ENCODE results near the gene TMEM87B.
"Not testable (repeated sequence)": the region's sequence is repeated elsewhere in the genome, so short reads cannot be mapped to it uniquely, and the experiment has no call there.

The TMEM87B gene

DNA sequence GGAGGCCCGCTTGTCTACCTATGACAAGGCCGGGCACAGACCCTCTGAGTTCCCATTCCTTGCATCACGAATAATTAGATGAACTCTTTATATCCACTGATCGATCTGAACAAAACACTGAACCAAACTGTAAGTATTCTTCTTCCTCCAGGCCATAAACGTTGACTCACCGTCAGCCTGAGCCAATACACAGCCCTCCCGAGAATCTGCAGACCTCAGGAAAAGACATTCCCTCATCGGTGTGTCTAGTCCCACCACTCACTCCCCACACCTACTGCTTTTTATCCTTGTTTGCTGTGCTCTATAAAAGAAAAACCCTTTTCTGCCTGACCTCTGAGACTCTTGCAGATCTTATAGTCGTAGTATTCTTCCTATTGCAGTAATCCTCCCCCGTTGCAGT is 41.0 kb downstream of the TMEM87B start:
- TF ChIP-seq, protein P1, sequence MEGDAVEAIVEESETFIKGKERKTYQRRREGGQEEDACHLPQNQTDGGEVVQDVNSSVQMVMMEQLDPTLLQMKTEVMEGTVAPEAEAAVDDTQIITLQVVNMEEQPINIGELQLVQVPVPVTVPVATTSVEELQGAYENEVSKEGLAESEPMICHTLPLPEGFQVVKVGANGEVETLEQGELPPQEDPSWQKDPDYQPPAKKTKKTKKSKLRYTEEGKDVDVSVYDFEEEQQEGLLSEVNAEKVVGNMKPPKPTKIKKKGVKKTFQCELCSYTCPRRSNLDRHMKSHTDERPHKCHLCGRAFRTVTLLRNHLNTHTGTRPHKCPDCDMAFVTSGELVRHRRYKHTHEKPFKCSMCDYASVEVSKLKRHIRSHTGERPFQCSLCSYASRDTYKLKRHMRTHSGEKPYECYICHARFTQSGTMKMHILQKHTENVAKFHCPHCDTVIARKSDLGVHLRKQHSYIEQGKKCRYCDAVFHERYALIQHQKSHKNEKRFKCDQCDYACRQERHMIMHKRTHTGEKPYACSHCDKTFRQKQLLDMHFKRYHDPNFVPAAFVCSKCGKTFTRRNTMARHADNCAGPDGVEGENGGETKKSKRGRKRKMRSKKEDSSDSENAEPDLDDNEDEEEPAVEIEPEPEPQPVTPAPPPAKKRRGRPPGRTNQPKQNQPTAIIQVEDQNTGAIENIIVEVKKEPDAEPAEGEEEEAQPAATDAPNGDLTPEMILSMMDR (IDR thresholded peaks at IDR 0.05; ENCODE audit: low read depth, low read length), result no peak
- H3K4me3 ChIP-seq (ENCODE audit: low read depth, low read length), result no peak overlapping the region

DNA sequence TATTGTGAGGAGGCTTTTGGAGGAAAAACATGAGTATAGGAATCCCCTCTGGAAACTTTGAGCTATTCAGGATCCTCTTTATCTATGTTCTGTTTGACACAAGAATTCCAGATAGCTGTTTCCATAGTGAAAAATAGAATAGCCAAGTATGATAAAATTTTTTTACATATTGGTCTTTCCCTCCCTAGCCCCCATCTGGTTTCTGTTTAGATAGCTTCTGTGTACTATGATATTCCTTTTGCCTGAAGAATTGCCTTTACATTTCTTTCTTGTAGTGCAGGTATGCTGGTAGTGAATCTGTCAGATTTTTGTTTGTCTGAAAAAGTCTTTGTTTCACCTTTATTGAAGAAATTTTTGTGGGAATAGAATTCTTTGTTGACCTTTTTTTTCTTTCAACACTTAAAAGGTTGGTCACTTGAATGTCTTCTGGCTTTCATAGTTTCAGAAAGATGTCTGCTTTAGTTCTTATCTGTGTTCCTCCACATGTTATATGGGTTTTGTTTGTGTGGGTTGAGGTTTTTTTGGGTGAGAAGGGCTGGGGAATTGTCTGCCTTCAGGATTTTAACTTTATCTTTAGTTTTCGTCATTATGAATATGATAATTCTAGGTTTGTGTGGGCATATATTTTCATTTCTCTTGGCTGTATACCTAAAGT is 53.2 kb downstream of the TMEM87B start:
- TF ChIP-seq, protein P1 (IDR thresholded peaks at IDR 0.05; ENCODE audit: low read depth, low read length), result no peak
- H3K4me3 ChIP-seq (ENCODE audit: low read depth, low read length), result no peak overlapping the region

DNA sequence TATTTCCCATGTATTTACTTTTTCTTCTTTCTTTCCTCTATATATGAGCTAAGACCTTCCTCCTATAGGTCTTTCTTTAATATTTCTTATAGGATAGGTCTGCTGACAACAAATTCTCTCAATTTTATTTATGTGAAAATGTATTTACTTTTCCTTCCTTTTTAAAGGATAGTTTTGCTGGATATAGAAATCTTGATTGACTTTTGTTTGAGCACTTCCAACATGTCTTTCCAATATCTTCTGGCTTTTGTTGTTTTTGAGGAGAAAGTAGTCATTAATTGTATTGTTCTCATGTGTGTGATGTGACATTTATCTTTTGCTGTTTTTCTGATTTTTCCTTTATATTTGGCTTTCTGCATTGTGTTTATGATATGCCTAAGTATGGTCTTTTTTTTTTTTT is 54.2 kb downstream of the TMEM87B start:
- TF ChIP-seq, protein P1 (IDR thresholded peaks at IDR 0.05; ENCODE audit: low read depth, low read length), result no peak
- no peak overlapping the region for H3K4me3 ChIP-seq (ENCODE audit: low read depth, low read length)

DNA sequence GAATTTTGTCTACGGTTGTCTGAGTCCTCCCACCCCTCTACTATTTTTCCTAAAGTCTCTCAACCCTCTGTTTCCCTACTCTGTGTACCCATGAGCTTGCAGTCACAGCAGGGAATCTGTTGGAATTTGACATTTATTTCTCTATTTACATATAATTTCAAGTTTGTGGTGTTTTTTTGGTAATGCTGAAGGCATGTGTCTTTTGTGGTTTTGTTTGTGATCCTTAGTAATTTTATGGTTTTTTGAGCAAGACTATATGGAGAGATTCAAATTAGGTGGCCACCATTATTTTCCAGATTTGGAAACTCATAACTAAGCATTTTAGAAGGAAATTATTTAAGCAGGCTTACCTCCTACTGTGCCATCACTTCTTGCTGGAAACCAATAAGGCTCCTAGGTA is 55.9 kb downstream of the TMEM87B start:
- no peak overlapping the region for H3K4me3 ChIP-seq (ENCODE audit: low read depth, low read length)
- TF ChIP-seq, protein P1 (IDR thresholded peaks at IDR 0.05; ENCODE audit: low read depth, low read length), result no peak

DNA sequence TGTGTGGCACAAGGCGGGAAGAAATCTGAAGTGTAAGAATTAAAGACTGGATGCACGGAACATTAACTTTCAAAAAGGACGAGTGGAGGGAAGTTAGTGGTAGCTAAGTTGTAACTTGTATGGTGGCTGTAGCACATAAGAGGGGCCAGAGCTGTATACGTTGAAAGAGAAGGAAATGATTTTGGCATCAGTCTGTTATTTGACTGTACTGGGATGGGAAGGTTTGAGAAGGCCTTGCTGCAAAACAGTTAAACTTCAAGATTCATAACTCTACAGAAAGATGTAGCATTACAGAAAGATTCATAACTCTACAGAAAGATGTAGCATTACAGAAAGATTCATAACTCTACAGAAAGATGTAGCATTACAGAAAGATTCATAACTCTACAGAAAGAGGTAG is 58.3 kb downstream of the TMEM87B start:
- H3K4me3 ChIP-seq (ENCODE audit: low read depth, low read length), result not testable (repeated sequence)

DNA sequence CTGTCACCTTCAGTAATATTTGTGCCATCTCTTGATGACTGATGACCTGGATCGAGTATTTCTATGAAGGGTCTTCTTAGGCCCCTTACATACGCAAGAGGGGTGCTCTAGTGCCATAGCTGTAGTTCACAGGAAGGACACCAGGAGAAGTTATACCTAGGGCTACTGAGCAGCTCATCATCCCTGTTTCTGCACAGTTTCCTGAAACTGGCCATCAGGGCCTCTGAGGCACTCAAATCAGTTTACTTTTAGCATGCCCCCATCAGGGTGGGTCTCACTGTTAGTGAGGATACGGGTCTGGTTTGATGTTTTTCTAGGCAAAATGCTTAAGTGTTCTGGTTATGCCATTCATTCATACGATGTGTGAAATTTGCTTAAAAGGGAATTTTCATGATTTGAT is 63.1 kb downstream of the TMEM87B start:
- TF ChIP-seq, protein P1 (IDR thresholded peaks at IDR 0.05; ENCODE audit: low read depth, low read length), result no peak
- no peak overlapping the region for H3K4me3 ChIP-seq (ENCODE audit: low read depth, low read length)

DNA sequence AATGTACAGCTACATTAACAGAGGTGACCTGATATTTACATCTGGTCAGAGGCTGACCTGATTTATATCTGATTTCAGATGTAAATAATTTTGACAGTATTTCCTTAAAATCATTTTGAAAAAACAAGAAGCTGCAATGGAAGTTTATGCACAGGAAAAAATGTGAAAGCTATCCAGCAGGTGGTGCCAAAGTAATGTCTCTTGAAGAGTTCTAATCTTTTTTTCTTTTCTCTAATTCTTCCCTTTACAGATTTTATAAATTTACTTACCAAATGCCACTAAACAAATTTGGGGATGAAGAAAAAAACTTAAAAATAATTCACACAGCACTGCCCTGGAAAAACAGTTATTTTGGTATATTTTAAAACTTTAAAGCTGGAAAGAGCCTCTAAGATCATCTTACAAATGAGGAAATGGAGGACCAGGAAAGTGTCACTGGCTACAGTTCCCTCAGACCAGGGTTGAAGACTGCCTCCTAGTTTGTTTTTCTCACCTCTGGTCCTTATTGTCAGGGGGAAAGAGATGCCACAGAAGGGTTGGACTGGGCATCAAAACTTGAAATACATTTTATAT is 66.7 kb downstream of the TMEM87B start:
- TF ChIP-seq, protein P1 (IDR thresholded peaks at IDR 0.05; ENCODE audit: low read depth, low read length), result no peak

DNA sequence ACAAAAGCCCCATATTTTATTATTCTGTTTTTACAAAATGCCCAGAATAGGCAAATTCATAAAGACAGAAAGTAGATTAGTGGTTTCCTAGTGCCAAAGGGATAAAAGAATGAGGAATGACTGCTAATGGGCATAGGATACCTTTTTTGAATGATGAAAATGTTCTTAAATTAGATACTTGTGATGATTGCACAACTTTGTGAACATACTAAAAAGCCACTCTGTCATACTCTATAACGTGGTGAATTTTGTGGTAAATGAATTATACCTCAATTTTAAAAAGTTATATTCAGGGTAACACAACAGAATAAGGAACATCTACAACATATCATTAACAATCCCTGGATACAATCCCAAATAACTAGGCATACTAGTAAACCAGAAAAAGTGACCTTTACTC is 74.0 kb downstream of the TMEM87B start:
- TF ChIP-seq, protein P1 (IDR thresholded peaks at IDR 0.05; ENCODE audit: low read depth, low read length), result no peak
- H3K4me3 ChIP-seq (ENCODE audit: low read depth, low read length), result no peak overlapping the region

More for the DNA sequence above, 66.7 kb downstream of the TMEM87B start:
- no peak overlapping the region for H3K4me3 ChIP-seq (ENCODE audit: low read depth, low read length)
